D721Med (cell line): Measurements from ENCODE around the gene HMGCLL1.

Experiments
- DNase-seq: peaks from one replicate; pipeline ENCODE4 v3.0.0; 2011; ENCODE audit warnings: low spot score; ENCODE audit not compliant: insufficient read length
- FAIRE-seq: peaks from 2 replicates; lab custom pipeline; 2011; peaks lifted over from hg19 to GRCh38; lab: Jason Lieb, UNC
- TF ChIP-seq, protein P1 (sequence below): IDR thresholded peaks from 2 replicates; pipeline ENCODE4 v1.5.1; 2012; ENCODE audit warnings: mild to moderate bottlenecking, control low read depth; ENCODE audit not compliant: insufficient read depth; ENCODE audit errors: missing control alignments

HMGCLL1 gene

DNA sequence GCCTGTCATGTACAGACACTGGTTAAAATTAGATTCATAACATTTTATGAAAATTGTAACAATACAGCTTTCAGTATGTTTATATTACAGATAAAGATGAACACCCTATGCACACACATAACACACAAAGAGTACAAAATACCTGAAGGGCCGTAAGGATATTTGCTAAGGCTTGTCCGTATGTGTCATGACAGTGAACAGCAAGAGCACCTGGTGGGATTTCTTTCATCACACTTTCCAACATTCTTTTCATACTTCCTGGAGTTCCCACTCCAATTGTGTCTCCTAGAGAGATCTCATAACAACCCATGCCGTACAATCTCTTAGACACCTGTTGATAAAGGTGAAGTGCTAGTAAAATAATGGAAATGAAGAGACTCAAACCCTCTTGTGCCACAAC lies 83.7 kb downstream of the HMGCLL1 start:
- TF ChIP-seq, protein P1, sequence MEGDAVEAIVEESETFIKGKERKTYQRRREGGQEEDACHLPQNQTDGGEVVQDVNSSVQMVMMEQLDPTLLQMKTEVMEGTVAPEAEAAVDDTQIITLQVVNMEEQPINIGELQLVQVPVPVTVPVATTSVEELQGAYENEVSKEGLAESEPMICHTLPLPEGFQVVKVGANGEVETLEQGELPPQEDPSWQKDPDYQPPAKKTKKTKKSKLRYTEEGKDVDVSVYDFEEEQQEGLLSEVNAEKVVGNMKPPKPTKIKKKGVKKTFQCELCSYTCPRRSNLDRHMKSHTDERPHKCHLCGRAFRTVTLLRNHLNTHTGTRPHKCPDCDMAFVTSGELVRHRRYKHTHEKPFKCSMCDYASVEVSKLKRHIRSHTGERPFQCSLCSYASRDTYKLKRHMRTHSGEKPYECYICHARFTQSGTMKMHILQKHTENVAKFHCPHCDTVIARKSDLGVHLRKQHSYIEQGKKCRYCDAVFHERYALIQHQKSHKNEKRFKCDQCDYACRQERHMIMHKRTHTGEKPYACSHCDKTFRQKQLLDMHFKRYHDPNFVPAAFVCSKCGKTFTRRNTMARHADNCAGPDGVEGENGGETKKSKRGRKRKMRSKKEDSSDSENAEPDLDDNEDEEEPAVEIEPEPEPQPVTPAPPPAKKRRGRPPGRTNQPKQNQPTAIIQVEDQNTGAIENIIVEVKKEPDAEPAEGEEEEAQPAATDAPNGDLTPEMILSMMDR, result no peak
- FAIRE-seq, result no peak
- DNase-seq, result no peak

DNA sequence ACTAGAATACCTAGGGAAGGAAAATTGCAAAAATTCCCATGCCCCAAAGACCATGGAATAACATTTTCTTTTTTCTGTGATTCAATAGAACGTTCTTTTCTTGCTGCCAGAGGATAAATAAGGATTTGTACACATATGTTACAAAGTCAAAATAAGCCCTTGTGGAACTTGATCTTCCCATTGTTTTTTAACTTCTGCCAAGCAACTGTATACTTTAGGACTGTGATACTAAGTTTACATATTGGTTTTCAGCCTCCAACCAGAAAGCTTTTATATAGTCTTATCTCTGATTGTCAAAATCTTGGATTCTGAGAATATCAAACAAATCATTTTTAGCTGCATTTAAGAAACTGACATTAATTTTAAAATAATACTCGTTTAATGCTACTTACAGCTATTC lies 84.6 kb downstream of the HMGCLL1 start:
- TF ChIP-seq, protein P1, result no peak
- FAIRE-seq, result no peak

DNA sequence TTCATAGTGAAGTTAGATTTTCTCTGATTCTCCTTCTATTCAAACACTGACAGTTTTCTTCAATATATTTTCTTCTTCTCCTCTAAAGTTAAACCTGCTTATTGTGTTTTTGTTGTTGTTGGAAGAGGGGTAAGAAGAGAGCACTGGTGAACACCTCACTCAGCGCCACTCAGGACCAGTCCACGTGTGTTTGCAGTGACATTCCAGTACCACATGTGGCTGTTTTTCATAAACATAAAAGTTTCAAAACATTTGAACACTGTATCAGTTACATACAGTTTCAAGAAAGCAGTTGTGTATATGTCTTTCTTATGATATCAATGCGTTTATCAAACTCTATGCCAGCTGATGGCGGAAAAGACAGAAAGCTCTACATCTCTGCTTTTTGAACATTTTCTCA lies 86.7 kb downstream of the HMGCLL1 start:
- DNase-seq, result no peak
- TF ChIP-seq, protein P1, result no peak
- no peak for FAIRE-seq

More for the DNA sequence above, 84.6 kb downstream of the HMGCLL1 start:
- DNase-seq, result no peak

DNA sequence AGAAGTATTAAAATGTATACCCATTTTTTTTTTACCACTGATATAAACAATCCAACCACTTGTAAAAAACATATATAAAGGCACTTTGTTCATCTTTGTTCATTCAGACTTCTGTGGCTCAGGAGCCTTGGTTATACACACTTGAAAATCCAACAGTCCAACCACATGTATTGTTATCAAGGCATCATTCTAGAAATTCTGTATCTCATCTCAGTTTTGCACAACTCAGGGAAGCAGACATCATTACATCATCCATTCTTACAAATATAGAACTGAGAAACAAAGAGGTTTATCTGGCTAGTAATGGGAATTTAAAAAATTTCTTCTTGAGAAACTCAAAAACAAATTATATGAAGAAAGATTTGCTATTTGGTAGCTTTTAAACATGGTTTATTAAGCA lies 88.1 kb downstream of the HMGCLL1 start:
- FAIRE-seq (no peak), DNase-seq (no peak)
- TF ChIP-seq, protein P1, result no peak

DNA sequence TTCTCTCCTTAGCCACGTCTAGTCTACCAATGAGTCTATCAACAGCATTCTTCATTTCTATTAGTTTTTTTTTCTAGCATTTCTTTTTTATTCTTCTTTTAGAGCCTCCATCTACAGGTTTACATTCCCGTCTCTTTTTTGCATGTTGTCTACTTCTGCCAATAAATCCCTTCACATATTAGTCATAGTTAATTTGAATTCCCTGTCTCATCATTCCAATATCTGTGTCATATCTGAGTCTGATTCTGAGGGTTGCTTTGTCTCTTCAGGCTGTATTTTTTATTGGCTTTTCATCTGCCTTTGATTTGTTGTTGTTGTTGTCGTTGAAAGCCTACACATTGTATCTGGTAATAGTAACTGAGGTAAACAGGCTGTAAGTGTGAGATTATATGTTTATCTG lies 104.6 kb downstream of the HMGCLL1 start:
- TF ChIP-seq, protein P1, result no peak

DNA sequence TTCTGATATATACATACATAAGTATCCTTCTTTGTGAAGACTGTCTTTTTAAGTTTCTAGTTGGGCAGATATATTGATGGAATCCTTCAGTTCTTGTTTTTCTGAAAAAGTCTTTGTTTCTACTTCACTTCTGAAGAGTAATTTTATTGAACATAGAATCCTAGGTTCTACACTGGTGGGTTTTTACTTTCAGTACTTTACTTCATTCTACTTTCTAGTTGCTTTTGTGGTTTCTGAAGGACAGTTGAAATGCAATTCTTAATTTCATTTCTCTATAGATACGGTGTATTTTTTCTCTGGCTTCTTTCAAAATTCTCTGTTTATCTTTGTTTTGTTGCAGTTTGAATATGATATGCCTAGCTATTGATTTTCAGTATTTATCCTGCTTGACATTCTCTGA lies 105.3 kb downstream of the HMGCLL1 start:
- FAIRE-seq (no peak), DNase-seq (no peak)
- TF ChIP-seq, protein P1, result no peak

More for the DNA sequence above, 104.6 kb downstream of the HMGCLL1 start:
- DNase-seq (no peak), FAIRE-seq (no peak)

DNA sequence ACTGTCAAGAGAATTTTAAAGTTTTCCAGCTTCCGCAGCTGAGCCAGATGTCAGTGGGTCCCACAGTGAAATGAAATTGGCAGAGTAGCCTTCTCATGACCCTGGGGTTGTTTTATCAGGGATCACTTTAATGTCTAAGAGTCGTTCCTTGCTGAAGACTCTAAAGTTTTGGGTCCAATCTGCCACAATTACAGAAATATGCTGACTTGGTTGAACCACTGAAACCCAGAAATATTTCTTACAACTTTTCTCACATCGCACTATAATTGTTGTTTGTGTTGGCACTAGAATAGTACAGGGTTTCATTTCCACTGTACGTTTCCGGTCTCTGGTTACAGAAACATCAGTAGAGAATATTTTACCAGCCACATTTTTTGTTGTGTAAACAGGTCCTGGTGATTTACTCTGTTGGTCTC lies 109.0 kb downstream of the HMGCLL1 start:
- FAIRE-seq (no peak), DNase-seq (no peak)
- TF ChIP-seq, protein P1, result no peak
